Measurements from ENCODE around the gene ADAT3. TPM values are rescaled to one million over a fixed set of nuclear protein-coding genes. Genes with fewer than 3 reads are reported as not detected.

Gene ADAT3
- total and polyA plus RNA-seq, 4 donors, result 4.0 to 11.9 (median 6.8) TPM

DNA sequence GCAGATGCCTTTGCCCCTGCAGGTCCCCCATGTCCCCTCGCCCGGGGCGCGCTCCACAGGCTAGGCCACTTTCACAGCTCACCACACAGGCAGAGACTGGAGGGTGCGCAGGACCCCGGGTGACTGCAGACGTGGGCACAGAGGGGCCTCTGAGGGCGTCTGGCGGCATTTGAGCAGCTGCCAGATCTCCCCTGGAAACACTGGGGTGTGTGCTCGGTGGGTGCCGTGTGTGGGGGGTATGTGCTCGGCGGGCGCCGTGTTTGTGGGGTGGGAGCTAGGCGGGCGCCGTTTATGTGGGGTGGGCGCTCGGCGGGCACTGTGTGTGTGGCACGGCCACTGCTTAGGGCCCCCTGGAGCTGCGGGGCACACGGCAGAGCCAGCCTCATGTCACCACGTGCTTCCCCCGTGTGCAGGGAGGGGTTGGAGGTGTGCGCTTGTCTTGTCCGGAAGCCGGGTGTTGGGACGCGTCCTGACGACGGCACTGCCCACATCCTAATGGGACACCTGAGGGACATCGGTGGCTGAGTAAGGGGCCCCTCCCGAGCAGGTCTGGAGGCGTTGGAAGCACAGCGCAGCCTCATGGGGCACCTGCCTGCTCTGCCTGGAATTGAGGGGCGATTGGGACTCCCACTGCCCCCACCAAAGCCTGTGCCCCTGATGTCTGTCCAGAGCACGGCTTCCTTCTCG lies 52.5 kb downstream of the ADAT3 start:
- no peak overlapping the region for H3K27ac ChIP-seq (ENCODE audit: low read depth in 1 of 2, low read length in 1 of 2)
- DNase-seq, result no peak
- H3K9ac ChIP-seq (ENCODE audit: insufficient read depth in 1 of 2, low read length in 2 of 2), result no peak overlapping the region

DNA sequence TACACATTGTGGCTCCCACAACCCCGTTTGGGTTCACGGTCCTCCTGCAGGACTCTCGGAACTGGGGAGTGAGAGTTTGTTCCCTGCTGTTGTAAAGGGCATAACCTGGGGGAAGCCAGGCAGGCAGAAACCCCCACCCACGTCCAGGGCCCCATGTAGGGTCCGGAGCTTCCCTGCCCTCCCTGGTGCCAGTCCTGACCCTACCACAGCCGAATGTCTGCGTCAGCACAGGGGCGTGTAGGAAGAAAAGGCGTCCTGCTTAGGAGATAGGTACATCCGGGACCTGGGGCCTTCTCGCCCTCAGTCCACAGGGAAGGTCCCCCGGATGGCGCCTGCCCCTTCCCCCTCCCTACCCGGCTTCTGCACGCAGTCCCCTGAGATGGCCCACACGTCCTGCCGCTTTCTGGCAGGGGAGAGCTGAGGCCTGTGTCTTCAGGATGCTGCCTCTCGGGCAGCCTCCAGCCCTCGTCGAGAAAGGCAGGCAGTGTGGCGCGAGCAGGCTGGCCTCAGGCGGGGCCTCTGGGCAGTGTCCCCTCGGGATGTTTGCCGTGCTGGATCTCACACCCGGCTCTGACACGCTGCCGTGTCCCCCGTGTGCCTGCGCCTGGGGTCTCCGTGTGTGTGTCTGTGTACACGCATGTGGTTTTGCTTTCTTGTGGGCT lies 54.9 kb downstream of the ADAT3 start:
- DNase-seq (no peak), ATAC-seq (ENCODE audit: insufficient read depth, low FRiP score) (no peak)
- peaks cover 0 to 2% (median 0%) of the 10 kb centered on the region in 5 donors for H3K4me1 ChIP-seq (ENCODE audit: control insufficient read depth in 5 of 5, insufficient read depth in 5 of 5, low read length in 5 of 5)
- H3K9me3 ChIP-seq (ENCODE audit: control insufficient read depth in 4 of 4, insufficient read depth in 3 of 4, low read length in 3 of 4), result no peaks in the 10 kb centered on the region
- 94 to 95% methylated on average over 32 of the region's 32 CpGs for WGBS, 2 donors
- H3K4me3 ChIP-seq, result no peak overlapping the region
- H3K36me3 ChIP-seq (ENCODE audit: control insufficient read depth in 4 of 4, insufficient read depth in 4 of 4, low read length in 4 of 4), result peaks cover 0 to 7% (median 4%) of the 10 kb centered on the region in 4 donors
- H3K9ac ChIP-seq (ENCODE audit: insufficient read depth in 1 of 2, low read length in 2 of 2), result no peak overlapping the region
- H3K27me3 ChIP-seq (ENCODE audit: control insufficient read depth in 3 of 3, insufficient read depth in 3 of 3, low read length in 2 of 3), result no peaks in the 10 kb centered on the region
- H3K27ac ChIP-seq (ENCODE audit: low read depth in 1 of 2, low read length in 1 of 2), result no peak overlapping the region
- TF ChIP-seq, protein P1, sequence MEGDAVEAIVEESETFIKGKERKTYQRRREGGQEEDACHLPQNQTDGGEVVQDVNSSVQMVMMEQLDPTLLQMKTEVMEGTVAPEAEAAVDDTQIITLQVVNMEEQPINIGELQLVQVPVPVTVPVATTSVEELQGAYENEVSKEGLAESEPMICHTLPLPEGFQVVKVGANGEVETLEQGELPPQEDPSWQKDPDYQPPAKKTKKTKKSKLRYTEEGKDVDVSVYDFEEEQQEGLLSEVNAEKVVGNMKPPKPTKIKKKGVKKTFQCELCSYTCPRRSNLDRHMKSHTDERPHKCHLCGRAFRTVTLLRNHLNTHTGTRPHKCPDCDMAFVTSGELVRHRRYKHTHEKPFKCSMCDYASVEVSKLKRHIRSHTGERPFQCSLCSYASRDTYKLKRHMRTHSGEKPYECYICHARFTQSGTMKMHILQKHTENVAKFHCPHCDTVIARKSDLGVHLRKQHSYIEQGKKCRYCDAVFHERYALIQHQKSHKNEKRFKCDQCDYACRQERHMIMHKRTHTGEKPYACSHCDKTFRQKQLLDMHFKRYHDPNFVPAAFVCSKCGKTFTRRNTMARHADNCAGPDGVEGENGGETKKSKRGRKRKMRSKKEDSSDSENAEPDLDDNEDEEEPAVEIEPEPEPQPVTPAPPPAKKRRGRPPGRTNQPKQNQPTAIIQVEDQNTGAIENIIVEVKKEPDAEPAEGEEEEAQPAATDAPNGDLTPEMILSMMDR (IDR thresholded peaks at IDR 0.05; ENCODE audit: control extremely low read depth, extremely low read depth), result no peak

More for the DNA sequence above, 52.5 kb downstream of the ADAT3 start:
- H3K9me3 ChIP-seq (ENCODE audit: control insufficient read depth in 4 of 4, insufficient read depth in 3 of 4, low read length in 3 of 4), result no peaks in the 10 kb centered on the region
- 88 to 92% methylated on average over 37 to 40 of the region's 40 CpGs for WGBS, 2 donors
- H3K36me3 ChIP-seq (ENCODE audit: control insufficient read depth in 4 of 4, insufficient read depth in 4 of 4, low read length in 4 of 4), result peaks cover 0 to 21% (median 1%) of the 10 kb centered on the region in 4 donors
- peaks cover 0 to 2% (median 0%) of the 10 kb centered on the region in 5 donors for H3K4me1 ChIP-seq (ENCODE audit: control insufficient read depth in 5 of 5, insufficient read depth in 5 of 5, low read length in 5 of 5)
- no peak for ATAC-seq (ENCODE audit: insufficient read depth, low FRiP score)
- no peaks in the 10 kb centered on the region for H3K27me3 ChIP-seq (ENCODE audit: control insufficient read depth in 3 of 3, insufficient read depth in 3 of 3, low read length in 2 of 3)
- H3K4me3 ChIP-seq, result no peak overlapping the region
- TF ChIP-seq, protein P1 (IDR thresholded peaks at IDR 0.05; ENCODE audit: control extremely low read depth, extremely low read depth), result no peak

DNA sequence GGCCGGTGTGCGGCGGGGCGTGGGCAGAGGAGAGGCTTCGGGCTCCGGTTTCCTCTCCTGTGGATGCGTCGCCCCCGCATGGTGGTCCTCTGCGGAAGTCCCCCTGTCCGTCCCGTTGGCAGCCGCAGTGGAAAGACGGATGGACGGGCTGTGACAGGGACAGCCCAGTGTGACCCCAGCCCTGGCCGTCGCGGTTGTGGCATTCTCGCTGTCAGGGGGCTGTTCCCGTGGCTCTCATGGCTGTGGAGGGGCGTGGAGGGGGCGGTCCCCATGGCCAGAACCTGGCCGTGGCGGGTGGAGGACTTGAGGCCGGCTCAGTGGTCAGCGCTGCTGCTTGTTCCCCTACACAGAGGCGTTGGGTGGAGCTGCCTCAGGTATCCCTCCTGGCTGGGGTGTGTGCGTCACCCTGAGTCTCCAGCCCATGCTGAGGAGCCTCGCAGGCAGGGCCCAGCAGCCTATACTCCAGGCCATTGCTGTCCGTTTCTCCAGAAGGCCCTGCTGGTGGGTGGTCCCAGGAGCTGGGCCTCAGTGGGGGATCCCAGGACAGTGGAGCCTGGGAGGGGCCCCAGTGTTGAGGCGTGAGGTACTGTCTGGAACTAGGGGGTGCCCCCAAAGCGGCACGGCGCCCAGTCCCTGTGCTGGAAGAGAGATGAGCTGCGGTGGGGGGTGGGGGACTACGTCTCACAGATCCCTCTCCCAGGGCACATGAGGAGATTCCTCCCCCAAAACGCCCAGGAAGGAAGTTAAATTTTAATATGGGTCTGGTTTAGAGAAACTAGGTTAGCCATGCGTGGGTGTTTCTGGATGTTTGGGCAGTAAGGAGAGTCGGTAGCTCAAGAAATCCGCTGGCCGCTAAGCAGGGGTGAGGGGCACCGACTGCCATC lies 56.0 kb downstream of the ADAT3 start:
- H3K27ac ChIP-seq (ENCODE audit: low read depth in 1 of 2, low read length in 1 of 2), result no peak overlapping the region
- H3K27me3 ChIP-seq (ENCODE audit: control insufficient read depth in 3 of 3, insufficient read depth in 3 of 3, low read length in 2 of 3), result no peaks in the 10 kb centered on the region
- H3K36me3 ChIP-seq (ENCODE audit: control insufficient read depth in 4 of 4, insufficient read depth in 4 of 4, low read length in 4 of 4), result peaks cover 0 to 6% (median 3%) of the 10 kb centered on the region in 4 donors
- no peak overlapping the region for H3K4me3 ChIP-seq
- H3K9ac ChIP-seq (ENCODE audit: insufficient read depth in 1 of 2, low read length in 2 of 2), result no peak overlapping the region
- TF ChIP-seq, protein P1 (IDR thresholded peaks at IDR 0.05; ENCODE audit: control extremely low read depth, extremely low read depth), result no peak
- WGBS, 2 donors, result 88 to 92% methylated on average over 42 of the region's 42 CpGs
- ATAC-seq (ENCODE audit: insufficient read depth, low FRiP score) (no peak), DNase-seq (no peak)
- H3K9me3 ChIP-seq (ENCODE audit: control insufficient read depth in 4 of 4, insufficient read depth in 3 of 4, low read length in 3 of 4), result no peaks in the 10 kb centered on the region
- H3K4me1 ChIP-seq (ENCODE audit: control insufficient read depth in 5 of 5, insufficient read depth in 5 of 5, low read length in 5 of 5), result peaks cover 0 to 2% (median 0%) of the 10 kb centered on the region in 5 donors
